ENCODE results near the gene TMEM106C.

GRCh38 chr12:47938594-47938993 lies 24.8 kb upstream of the TMEM106C start:
- TF ChIP-seq, protein P1, sequence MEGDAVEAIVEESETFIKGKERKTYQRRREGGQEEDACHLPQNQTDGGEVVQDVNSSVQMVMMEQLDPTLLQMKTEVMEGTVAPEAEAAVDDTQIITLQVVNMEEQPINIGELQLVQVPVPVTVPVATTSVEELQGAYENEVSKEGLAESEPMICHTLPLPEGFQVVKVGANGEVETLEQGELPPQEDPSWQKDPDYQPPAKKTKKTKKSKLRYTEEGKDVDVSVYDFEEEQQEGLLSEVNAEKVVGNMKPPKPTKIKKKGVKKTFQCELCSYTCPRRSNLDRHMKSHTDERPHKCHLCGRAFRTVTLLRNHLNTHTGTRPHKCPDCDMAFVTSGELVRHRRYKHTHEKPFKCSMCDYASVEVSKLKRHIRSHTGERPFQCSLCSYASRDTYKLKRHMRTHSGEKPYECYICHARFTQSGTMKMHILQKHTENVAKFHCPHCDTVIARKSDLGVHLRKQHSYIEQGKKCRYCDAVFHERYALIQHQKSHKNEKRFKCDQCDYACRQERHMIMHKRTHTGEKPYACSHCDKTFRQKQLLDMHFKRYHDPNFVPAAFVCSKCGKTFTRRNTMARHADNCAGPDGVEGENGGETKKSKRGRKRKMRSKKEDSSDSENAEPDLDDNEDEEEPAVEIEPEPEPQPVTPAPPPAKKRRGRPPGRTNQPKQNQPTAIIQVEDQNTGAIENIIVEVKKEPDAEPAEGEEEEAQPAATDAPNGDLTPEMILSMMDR (IDR thresholded peaks at IDR 0.05) = no peak
- no peak for TF ChIP-seq POLR2AphosphoS5 (IDR thresholded peaks at IDR 0.05)
